GM18870 (cell line): ENCODE measurements around the gene SMOC2.

Source experiments
- ATAC-seq: cut with Tn5 transposase; IDR thresholded peaks from one replicate; pipeline ENCODE4 v1.9.1; 2021; ENCODE audit warnings: moderate library complexity; ENCODE audit not compliant: unreplicated experiment

SMOC2 gene

GRCh38 chr6:168442646-168443045 lies 1.7 kb downstream of the SMOC2 start:
- ATAC-seq: no peak

GRCh38 chr6:168447282-168447681 lies 6.3 kb downstream of the SMOC2 start:
- ATAC-seq: no peak

- no peak for ATAC-seq
These were observed 6.7 kb downstream of the SMOC2 start for GRCh38 chr6:168447700-168448099.

GRCh38 chr6:168448243-168448855 lies 7.4 kb downstream of the SMOC2 start:
- ATAC-seq: no peak

- ATAC-seq: no peak
These were observed 9.9 kb downstream of the SMOC2 start for GRCh38 chr6:168450917-168451316.

GRCh38 chr6:168451805-168452517 lies 11.0 kb downstream of the SMOC2 start:
- ATAC-seq: no peak

- ATAC-seq: no peak
These were observed 11.8 kb downstream of the SMOC2 start for GRCh38 chr6:168452685-168453377.

GRCh38 chr6:168455847-168456530 lies 15.0 kb downstream of the SMOC2 start:
- no peak for ATAC-seq

- no peak for ATAC-seq
These were observed 16.1 kb downstream of the SMOC2 start for GRCh38 chr6:168456907-168457652.

GRCh38 chr6:168457653-168457934 lies 16.6 kb downstream of the SMOC2 start:
- no peak for ATAC-seq

GRCh38 chr6:168458101-168458500 lies 17.1 kb downstream of the SMOC2 start:
- no peak for ATAC-seq

- ATAC-seq: no peak
These were observed 18.6 kb downstream of the SMOC2 start for GRCh38 chr6:168459572-168459971.

GRCh38 chr6:168462289-168462853 lies 21.4 kb downstream of the SMOC2 start:
- ATAC-seq: no peak

GRCh38 chr6:168464546-168464945 lies 23.6 kb downstream of the SMOC2 start:
- ATAC-seq: no peak

- no peak for ATAC-seq
These were observed 27.1 kb downstream of the SMOC2 start for GRCh38 chr6:168468045-168468444.

- no peak for ATAC-seq
These were observed 28.5 kb downstream of the SMOC2 start for GRCh38 chr6:168469521-168469920.

- no peak for ATAC-seq
These were observed 28.9 kb downstream of the SMOC2 start for GRCh38 chr6:168469926-168470325.

GRCh38 chr6:168472363-168472762 lies 31.4 kb downstream of the SMOC2 start:
- no peak for ATAC-seq

- ATAC-seq: no peak
These were observed 32.2 kb downstream of the SMOC2 start for GRCh38 chr6:168473197-168473596.

- no peak for ATAC-seq
These were observed 34.4 kb downstream of the SMOC2 start for GRCh38 chr6:168475188-168476013.
